NCI-H526 (cell line): ENCODE measurements around the gene APC2.
A peak's percentile ranks its signal among the peaks of the same experiment; 100 is the strongest.

Experiments
- DNase-seq, 2 experiments: peaks; one replicate each; lab custom pipeline; 2025; lab: John Stamatoyannopoulos, UW

APC2 gene, protein sequence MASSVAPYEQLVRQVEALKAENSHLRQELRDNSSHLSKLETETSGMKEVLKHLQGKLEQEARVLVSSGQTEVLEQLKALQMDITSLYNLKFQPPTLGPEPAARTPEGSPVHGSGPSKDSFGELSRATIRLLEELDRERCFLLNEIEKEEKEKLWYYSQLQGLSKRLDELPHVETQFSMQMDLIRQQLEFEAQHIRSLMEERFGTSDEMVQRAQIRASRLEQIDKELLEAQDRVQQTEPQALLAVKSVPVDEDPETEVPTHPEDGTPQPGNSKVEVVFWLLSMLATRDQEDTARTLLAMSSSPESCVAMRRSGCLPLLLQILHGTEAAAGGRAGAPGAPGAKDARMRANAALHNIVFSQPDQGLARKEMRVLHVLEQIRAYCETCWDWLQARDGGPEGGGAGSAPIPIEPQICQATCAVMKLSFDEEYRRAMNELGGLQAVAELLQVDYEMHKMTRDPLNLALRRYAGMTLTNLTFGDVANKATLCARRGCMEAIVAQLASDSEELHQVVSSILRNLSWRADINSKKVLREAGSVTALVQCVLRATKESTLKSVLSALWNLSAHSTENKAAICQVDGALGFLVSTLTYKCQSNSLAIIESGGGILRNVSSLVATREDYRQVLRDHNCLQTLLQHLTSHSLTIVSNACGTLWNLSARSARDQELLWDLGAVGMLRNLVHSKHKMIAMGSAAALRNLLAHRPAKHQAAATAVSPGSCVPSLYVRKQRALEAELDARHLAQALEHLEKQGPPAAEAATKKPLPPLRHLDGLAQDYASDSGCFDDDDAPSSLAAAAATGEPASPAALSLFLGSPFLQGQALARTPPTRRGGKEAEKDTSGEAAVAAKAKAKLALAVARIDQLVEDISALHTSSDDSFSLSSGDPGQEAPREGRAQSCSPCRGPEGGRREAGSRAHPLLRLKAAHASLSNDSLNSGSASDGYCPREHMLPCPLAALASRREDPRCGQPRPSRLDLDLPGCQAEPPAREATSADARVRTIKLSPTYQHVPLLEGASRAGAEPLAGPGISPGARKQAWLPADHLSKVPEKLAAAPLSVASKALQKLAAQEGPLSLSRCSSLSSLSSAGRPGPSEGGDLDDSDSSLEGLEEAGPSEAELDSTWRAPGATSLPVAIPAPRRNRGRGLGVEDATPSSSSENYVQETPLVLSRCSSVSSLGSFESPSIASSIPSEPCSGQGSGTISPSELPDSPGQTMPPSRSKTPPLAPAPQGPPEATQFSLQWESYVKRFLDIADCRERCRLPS (N-terminal part only)

DNA sequence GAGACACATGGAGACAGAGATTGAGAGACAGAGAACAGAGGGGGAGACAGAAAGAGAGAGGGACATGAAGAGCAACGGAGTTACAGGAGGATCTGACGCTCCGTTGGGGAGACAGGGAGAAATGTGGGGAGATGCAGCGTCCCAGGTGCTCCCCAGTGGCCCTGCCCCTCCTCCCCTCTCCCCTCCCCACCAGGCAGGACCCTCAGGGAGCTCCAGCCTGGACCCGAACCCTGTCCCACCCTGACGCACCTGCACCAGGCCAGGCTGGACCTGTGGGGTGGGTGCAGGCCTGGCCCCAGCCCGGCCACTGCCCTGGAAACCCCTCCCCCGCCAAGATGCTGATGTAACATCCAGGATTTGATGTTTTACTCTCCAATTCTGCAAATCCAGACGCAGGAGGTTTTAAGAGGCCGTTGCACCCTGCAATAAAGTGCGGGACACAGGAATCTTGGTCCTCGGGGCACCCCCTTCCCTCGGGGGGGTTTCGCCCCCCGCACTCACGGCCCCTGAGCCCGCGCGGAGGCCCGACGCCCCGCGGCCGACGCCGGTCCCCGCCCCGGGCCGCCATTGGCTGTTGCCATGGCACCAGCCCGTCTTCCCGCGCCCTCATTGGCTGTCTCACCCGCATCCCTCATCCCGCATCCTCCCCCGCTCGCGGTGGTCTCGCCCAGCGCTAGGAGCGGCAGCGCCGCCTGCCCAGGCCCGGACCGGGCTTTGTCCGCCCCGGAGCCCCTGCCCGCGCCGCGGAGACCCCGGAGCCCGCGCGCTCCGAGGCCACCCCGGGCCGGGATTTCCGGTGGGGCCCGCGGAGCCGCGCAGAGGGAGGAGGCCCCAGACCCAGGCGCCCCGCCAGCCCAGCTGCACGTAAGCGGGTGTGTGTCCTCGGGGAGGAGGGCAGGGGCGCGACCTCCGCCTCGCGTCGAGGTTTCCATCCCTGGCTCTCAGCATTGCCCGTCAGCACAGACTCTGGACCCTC, at the start of gene APC2:
TSS of gene APC2 (plus strand) at position 655 of the 976 bp plus-strand sequence. CDS start 2,881 bp downstream, outside the sequence.
- DNase-seq = peak in 1 of 2 experiments; percentile 62

DNA sequence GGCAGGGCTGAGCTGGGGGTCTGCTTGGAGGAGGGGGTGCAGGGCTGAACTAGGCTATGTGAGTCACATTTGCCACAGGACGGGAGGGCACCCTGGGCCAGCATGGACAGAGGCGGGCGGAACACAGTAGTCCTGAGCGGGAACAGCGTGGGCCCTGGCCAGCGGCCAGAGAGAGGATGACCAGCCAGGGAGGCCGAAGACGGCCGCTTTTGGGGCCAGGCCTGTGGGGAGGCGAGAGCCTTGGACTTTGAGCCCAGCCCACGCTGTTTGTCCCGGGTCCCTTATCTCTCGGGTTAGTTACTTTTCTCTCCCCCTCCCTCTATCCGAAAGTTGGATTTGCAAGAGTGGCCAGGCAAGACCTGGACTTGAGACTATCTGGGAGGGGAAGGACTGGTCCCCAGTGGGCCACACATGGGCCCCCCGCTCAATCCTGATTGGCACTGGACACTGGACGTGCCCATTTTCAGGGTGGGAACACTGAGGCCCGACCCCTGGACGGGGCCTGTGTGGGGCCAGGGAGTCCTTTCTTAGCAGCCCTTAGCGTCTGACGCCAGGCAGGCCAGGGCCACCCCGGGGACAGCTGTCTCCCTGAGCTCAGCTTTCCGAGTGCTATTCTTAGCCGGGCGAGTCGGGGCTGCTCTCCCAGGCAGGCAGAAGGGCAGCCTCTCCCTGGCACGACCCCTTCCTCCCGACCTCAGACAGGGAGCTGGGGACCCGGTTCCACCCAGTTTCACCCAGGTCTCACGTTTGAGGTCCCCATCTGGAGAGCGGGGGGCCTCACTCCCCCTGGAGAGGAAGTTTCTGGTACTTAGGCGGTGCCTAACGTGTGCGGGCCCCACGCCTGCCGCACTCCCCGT, 49.4 kb upstream of the APC2 start:
- peak in 1 of 2 experiments; percentile 49 for DNase-seq

DNA sequence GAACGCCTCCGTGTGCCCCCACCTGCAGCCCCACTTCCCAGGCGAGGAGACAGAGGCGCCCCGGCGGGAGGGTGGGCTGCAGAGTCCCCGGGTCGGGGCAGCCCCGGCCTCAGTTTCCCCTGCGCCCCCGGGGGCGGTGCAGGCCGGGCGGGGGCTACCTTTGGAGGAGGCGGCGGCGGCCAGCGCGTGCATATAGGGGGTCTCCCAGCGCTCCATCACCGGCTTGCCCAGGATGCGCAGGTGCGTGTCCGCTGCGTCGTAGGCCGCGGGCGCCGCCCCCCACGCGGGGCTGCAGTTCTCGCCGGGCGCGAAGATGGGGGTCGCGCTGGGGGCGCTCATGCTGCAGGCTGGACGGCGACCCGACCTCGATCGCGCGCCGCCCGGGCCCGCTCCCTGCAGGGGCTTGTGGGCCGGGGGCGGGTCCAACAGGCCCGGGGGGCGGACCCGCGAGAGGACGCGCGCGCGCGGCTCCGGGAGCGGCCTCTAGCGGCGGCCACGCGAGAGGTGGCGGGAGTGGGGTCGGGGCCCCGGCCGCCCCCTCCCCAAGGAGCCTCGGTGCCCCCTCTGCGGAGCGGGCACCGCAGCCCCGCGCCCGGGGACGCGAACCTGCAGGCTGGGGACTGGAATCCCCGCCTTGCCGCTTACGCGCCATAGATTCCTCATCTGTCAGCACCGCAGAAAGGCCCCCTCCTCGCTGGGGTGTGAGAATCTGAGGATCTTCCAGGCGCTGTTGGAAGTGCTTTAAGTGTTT, 48.6 kb upstream of the APC2 start, which contains the start of gene GAMT:
TSS of gene GAMT (minus strand) at position 405 of the 751 bp plus-strand sequence. CDS start at position 339, 66 bp downstream.
- peak in 1 of 2 experiments; percentile 72 for DNase-seq

DNA sequence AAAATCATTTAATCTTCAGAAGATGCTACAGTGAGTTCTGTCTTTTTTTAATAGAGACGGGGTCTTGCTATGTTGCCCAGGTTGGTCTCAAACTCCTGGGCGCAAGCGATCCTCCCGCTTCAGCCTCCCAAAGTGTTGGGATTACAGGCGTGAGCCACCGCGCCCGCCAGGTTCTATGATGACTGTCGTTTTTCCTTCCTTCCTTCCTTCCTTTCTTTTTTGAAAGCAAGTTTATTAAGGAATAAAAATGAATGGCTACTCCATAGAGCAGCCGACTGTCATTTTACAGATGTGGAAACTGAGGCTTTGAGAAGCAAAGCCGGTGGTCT, 48.1 kb upstream of the APC2 start:
- no peak for DNase-seq

DNA sequence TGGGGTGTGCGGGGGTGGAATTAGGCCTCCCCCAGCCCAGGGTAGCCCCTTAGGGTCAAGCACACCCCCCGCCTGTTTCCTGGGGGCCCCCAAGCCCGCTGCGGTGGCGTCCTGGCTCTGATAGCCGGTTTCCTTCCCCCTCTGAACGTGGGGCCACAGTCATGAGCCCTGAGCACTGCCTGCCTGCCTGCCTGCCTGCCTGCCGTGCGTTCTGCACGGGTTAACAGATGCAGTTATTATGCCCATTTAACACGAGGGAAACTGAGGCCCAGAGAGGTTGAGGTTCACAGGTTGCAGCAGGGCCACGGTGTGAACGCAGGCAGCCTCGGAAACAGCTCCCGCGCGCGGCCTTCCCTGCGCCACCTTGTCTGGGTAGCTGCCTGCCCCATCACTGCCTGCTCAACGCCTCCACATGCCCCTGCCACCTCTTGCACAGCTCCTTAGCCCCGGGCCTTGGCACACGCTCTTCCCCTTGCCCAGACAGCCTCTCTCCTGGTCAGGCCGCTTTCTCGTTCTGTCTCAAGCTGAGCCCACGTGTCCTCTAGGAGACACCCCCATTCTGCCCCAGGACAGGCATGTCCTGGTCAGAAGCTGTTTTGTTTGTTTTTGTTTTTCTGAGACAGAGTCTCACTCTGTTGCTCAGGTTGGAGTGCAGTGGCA, 47.4 kb upstream of the APC2 start:
- no peak for DNase-seq

DNA sequence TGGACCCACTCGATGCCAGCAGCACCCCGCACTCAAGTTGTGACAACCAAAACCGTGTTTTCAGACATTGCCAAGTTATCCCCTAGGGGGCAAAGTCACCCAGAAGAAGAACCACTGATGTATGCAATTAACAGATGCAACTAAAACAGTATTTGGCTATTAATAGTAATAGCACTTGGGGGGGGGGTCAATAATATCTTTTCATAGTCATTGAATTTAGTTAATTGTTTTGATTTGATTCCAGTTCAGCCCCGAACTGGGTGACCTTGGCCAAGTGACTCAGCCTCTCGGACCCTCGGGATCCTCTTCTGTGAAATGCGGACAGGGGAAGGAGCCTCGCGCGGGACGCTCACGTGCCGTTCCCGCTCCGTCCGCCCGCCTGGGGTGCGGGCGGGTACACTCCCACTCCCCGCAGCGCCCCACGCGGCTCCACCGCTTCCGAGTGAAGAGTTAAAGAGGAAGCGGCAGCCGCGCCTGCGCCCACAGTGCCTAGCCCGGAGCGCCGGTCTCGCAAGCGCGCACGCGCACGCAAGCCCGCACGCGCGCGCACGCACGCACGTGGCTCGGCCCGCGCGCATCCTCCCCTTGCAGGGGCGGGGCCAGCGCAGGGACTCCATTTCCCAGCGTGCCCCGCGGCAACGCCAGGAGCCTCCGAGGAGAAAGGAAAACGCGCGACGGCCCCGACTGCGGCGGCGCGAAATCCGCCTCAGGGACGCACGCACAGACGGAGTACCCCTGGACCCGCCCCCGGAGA, 43.0 kb upstream of the APC2 start:
- peak; percentile 83 to 97 for DNase-seq

DNA sequence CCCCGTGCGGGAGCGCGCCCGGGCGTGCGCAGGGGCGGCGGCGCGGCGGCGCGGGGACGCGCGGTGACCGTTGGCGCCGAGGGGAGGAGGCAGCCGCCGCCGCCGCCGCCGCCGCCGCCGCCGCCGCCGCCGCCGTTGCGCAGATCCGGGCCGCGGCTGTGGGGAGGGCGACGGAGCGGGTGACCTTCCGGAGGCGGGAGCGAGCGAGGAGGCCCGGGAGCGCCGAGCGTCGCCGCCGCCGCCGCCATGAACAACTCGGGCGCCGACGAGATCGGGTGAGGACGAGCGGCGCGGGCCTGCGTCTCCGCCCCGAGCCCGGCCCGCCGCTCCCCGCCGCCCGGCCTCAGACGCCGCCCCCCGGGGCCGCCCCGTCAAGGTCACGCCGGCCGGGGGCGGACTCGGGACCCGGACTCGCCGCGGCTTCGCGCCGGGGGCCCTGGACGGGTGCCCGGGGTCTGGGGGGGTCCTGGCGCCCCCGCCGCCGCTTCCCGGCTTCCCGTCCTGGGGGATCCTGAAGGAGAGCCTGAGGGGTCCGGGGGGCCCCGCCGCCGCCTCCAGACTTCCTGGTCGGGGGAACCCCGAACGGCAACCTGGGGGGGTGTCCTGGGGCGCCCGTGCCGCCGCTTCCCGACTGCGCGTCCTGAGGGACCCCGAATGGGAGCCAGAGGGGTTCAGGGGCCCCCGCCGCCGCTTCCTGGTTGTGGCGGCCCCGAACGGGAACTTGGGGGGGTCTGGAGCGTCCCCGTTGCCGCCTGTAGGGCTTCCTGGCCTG, 42.2 kb upstream of the APC2 start, which contains the start of gene DAZAP1:
TSS of gene DAZAP1 (plus strand) at position 59 of the 772 bp plus-strand sequence. CDS start at position 247, 188 bp downstream.
- no peak for DNase-seq

DNA sequence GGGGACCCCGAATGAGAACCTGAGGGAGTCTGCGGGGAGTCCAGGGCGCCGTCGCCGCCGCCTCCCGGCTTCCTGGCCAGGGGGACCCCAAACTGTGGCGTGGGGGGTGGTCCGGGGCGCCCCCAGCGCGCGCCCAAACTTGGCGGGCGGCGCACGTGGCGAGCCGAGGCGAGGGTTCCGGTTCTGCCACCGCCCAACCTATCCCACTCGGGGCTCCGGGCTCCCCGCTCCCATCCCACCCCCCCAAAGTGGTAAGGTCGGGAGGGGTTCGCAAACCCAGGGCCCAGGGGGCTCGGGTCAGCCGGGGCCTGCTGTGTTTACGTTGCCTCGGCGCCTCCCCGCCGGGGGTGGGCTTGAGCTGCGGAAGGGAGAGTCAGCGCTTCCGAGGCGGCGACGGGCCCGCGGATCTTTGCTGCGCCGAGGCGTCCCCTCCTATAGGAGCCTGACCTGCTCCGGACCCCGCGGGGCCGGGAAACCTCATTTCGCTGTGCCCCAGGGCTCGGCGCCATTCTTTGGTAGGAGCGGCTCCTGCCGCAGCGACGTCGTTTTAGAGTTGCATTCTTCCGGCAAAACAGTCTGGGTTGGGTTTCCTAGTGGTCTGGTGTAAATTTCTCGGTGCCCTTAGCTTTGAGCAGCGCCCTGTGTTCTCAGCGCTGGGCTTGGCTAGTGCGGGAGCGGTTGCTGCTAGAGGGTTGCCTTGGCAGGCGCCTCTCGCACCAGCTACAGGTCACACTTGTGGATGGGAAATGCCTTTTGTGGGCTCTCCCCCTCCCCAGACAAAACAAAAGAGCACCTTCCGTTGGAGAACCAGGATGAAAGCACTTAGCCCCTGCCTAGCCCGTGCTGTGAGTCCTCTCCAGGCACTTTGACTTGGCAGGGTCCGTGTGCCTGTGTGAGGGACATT, 41.4 kb upstream of the APC2 start:
- peak in 1 of 2 experiments; percentile 43 for DNase-seq

DNA sequence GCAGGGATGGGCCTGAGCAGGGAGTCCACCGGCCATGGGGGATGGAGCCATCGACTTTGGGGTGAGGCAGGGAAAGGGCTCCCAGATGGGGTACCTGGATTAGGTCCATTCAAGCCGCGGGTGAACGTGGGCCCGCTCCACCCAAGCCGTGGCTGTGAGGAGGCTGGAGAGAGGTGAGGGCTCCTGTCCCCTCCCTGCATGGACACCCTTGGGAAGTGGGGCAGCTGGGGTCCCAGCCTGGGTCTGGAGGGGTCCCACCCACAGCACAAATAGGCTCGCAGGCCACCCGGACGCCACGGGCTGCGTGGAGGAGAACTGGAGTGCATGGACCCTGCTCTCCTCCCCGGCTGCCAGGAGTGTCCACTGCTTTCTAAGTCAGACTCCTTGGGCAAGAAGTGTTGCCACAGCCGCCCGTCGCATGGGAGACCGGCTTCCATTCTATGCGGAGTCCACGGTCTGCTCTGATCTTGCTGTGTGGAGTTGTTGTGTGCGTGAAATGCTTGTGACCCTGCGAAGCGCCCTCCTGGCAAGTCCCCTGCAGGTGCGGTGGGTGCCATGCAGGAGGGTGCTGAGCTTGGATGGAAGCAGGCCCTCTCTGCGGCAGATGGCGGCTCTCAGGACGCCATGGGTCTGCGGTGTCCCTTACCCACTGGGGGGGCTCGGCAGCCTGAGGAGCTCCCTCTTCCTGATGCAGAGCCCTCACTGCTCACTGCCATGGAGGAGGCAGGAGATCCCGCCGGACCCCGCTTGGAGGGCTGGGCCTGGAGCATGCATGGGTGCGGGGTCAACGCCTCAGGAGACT, 40.5 kb upstream of the APC2 start:
- DNase-seq = no peak

DNA sequence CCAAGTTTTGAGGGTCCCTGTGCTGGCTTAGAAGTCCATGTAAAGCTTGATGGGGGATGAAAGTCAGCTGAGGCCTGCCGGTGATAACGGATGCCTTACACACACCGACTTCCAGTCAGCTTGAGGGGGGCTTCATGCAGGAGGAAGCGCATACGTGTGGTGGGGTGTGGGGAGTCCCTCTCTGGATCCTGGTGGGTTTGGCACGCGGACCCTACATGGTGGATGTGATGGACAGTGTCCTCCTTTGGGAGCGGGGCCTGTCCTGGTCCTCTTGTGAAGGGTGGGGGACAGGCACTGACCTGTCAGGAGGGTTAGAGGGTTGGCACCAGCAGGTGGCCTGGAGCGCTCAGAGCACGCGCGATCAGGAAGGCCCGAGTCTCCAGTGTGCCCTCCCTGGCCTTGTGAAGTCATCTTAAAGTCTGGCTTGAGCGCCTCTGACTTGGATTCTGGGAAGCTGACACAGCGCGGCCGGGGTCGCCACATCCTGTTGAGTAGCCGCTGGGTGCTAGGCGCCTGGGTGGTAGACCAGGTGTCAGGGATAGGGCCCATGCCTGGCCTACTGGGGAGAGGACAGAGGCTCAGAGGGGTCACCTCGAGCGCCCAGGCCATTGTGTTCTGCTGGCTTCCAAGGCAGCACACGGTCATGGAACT, 39.7 kb upstream of the APC2 start:
- DNase-seq = no peak

DNA sequence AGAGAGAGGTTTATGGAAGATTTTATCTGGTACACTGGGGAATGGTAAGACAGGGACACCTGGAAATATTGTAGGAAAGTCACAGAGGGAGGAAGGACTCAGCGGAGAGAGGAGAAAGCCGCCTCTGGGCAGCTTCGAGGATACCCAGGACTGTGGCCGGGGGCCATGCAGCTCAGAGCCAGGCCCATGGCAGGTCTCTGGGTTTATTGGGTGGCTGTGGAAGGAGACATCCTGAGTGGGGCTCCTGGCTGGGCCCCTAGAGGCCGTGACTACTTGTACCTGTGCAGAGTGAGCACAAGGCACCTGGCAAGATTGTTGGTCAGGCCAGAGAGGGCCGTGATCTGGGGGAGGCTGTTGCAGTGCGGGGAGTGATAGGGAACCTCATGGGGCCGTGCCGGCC, 39.1 kb upstream of the APC2 start:
- DNase-seq = no peak

DNA sequence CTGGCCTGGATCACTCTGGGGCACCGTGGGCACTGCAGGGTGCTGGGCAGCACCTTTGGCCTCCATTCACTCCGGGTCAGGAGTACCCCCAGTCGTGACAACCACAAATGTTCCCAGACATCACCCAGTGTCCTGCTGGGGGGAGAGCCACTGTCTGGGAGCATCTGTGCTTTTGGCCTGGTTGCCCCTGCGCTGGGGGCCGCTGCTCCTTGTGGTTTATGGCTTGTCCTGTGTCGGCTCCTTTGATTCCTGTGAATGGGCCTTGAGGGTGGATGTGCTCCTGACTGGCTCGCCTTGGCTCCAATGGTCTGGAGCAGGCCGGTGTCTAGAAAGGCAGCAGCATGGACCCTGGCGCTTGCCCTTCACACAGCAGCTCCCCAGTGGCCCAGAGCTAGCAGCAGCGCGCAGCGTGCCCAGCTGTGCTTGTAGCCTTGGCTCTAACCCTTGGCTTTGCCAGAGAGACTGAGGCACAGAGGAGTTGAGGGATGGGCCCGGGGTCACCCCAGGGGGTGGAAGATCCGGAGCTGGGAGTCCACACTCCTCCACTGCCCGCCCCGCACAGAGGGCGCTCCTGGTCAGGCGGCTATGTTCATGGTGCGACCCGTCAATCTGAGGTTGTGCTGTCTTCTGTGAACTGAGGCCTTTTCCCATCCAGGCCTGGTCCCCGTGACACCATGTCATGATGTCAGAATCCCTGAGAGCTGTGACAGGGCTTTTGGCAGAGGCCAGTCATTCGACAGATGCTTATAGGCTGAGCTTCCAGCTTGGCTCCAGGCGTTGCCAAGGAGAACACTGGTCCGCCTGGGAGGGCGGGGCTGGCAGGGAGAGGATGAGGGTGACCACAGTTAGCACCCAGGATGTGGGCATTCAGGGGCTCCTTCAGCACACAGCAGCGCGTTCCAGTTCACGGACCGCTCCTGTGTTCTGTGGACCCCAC, 38.4 kb upstream of the APC2 start:
- peak in 1 of 2 experiments; percentile 58 for DNase-seq

DNA sequence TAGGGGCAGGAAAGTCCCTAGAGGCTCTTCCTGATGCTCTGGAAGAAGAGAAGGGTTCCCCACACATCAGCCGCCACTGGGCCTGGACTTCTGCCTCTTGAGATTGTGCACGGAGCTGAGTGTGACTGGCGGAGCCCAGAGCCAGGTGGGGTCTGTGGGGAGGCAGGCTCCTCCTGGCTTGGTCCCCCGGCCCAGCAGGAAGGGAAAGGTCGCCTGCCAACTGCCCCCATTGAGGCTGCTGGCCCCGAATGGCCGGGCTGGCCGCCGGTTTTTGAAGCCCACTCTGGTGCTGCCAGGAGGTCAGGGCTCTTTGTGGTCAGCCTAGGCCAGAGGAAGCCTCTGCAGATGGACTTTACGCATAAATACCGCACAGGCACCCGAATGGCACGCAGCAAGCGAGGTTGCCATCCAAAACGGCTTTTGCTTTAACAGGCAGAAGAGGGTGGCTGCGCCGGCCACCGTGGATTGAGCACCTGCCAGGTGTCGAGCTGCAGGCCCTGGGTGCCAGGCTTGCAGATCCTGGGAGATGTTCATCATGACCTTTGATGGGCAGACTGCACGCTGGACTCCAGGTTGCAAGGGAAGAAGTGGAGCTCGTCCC, 37.5 kb upstream of the APC2 start:
- DNase-seq = no peak
